Fibroblast of the aortic adventitia (primary cell): ENCODE results near the gene RASL10B. TPM values are rescaled to one million over a fixed set of nuclear protein-coding genes. Genes with fewer than 3 reads are reported as not detected.

Experiments
- DNase-seq: peaks from one replicate; pipeline ENCODE4 v3.0.0-alpha.2; 2010; ENCODE audit warnings: low read depth
- H3K4me3 ChIP-seq: 2 replicates; pipeline ENCODE4 v1.5.1; 2011; ENCODE audit warnings: low read depth, mild to moderate bottlenecking, control low read depth, low read length, moderate library complexity
- total RNA-seq: library from RNA; depleted of rRNA; stranded (reverse); fragments of >200 nt; gene quantifications from 2 replicates; pipeline ENCODE4 v1.2.3, GENCODE V29; 2012; ENCODE audit warnings: low replicate concordance
- TF ChIP-seq, protein P1 (sequence below): IDR thresholded peaks from 2 replicates; pipeline ENCODE4 v1.5.1; 2011; ENCODE audit warnings: mild to moderate bottlenecking, low read length, control low read depth, inconsistent platforms; ENCODE audit not compliant: insufficient read depth

The RASL10B gene
- total RNA-seq, 1 donor = 1.5 TPM

GRCh38 chr17:35716897-35717465, 14.5 kb upstream of the RASL10B start:
- no peak overlapping the region for H3K4me3 ChIP-seq
- TF ChIP-seq, protein P1, sequence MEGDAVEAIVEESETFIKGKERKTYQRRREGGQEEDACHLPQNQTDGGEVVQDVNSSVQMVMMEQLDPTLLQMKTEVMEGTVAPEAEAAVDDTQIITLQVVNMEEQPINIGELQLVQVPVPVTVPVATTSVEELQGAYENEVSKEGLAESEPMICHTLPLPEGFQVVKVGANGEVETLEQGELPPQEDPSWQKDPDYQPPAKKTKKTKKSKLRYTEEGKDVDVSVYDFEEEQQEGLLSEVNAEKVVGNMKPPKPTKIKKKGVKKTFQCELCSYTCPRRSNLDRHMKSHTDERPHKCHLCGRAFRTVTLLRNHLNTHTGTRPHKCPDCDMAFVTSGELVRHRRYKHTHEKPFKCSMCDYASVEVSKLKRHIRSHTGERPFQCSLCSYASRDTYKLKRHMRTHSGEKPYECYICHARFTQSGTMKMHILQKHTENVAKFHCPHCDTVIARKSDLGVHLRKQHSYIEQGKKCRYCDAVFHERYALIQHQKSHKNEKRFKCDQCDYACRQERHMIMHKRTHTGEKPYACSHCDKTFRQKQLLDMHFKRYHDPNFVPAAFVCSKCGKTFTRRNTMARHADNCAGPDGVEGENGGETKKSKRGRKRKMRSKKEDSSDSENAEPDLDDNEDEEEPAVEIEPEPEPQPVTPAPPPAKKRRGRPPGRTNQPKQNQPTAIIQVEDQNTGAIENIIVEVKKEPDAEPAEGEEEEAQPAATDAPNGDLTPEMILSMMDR = no peak
- no peak for DNase-seq

GRCh38 chr17:35717475-35717874, 14.0 kb upstream of the RASL10B start:
- H3K4me3 ChIP-seq = no peak overlapping the region
- no peak for DNase-seq
- TF ChIP-seq, protein P1 = no peak

GRCh38 chr17:35723735-35724134, 7.7 kb upstream of the RASL10B start:
- TF ChIP-seq, protein P1 = no peak
- H3K4me3 ChIP-seq = no peak overlapping the region
- no peak for DNase-seq

DNA sequence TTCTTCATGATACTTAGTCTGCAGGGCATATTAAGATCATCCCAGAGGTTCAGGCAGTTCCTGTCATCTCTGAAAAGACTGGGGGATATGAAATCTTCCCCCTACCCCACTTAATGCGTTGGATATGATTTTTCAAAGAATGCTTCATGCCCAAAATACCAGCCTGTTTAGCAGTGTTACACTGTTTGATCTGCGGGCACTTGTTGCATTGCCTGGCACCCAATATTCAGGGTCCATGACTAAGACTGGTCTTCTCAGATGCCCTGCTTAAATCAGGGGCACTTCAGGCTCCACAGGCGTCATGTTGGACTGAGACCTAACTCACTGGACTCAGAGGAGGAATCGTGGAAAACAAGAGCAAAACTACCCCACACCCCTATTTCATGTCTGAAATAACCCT, 6.4 kb upstream of the RASL10B start:
- TF ChIP-seq, protein P1 = no peak
- DNase-seq = no peak
- H3K4me3 ChIP-seq = no peak overlapping the region

GRCh38 chr17:35725802-35726126, 5.7 kb upstream of the RASL10B start:
- no peak for DNase-seq
- no peak overlapping the region for H3K4me3 ChIP-seq
- TF ChIP-seq, protein P1 = no peak

- TF ChIP-seq, protein P1 = no peak
- no peak overlapping the region for H3K4me3 ChIP-seq
These were observed 5.1 kb upstream of the RASL10B start for GRCh38 chr17:35726127-35726952.

More at GRCh38 chr17:35726127-35726952, 5.1 kb upstream of the RASL10B start:
- DNase-seq = peak; percentile 77
